ENCODE measurements around the gene PLEKHD1. TPM values are rescaled to one million over a fixed set of nuclear protein-coding genes. Genes with fewer than 3 reads are reported as not detected.

The PLEKHD1 gene
- total and polyA plus RNA-seq, 2 of the 8 experiments (the other 6 are each of a cell fraction or from before 2014, with no cell fraction given) = 0.24 to 0.48 TPM

GRCh38 chr14:69579476-69579875 is 94.9 kb downstream of the PLEKHD1 start:
- TF ChIP-seq ZNF274 (IDR thresholded peaks at IDR 0.05; ENCODE audit: borderline replicate concordance, extremely low read depth, low read length) = no peak
- TF ChIP-seq, protein P1, sequence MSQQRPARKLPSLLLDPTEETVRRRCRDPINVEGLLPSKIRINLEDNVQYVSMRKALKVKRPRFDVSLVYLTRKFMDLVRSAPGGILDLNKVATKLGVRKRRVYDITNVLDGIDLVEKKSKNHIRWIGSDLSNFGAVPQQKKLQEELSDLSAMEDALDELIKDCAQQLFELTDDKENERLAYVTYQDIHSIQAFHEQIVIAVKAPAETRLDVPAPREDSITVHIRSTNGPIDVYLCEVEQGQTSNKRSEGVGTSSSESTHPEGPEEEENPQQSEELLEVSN (IDR thresholded peaks at IDR 0.05) = no peak
- no peak for TF ChIP-seq CHD2 (IDR thresholded peaks at IDR 0.05; ENCODE audit: low read length)
- TF ChIP-seq EGR1 (IDR thresholded peaks at IDR 0.05; ENCODE audit: borderline replicate concordance, low read depth, low read length) = no peak
- TF ChIP-seq EZH2 (IDR thresholded peaks at IDR 0.05; ENCODE audit: low read depth, low read length, severe bottlenecking) = no peak
- TF ChIP-seq KDM1A (IDR thresholded peaks at IDR 0.05; ENCODE audit: borderline replicate concordance, low read length) = peak; percentile 80; the same call in 1 of the 2 replicates
- no peak for TF ChIP-seq NRF1 (IDR thresholded peaks at IDR 0.05; ENCODE audit: low read depth, low read length)
- TF ChIP-seq NANOG (IDR thresholded peaks at IDR 0.05; ENCODE audit: insufficient read depth, low read depth, low read length, poor library complexity, severe bottlenecking) = no peak
- CTCF ChIA-PET (ENCODE audit: partially characterized antibody) = interaction anchor here (0.6 to 3.1 kb wide), 46 partner anchors 9 to 442 kb away, joined by 3 to 15 read pairs (median 4); no protein-coding TSS in a partner anchor
- Histone ChIP-seq H3K27ac (ENCODE audit: low read depth, low read length) (no peak overlapping the region; the same call in 1 of the 2 replicates), H2AK5ac (ENCODE audit: low read depth, low read length) (no peak overlapping the region), H2AFZ (ENCODE audit: low read length) (no peak overlapping the region), H3K9ac (replicated peaks in 1 of 4; ENCODE audit: extremely low read depth in 1 of 4, low read depth in 3 of 4, low read length in 3 of 4) (no peak overlapping the region), H2BK20ac (ENCODE audit: low read length) (no peak overlapping the region), H3K18ac (ENCODE audit: extremely low read depth, low read length) (no peak overlapping the region), H3K9me3 (ENCODE audit: insufficient read depth in 2 of 2, low read depth in 1 of 2, low read length in 1 of 2) (no peaks in the 10 kb centered on the region), H2BK12ac (ENCODE audit: low read depth, low read length) (no peak overlapping the region), H2BK120ac (replicated peaks; ENCODE audit: low read depth, low read length) (no peak overlapping the region), H4K91ac (replicated peaks; ENCODE audit: insufficient read length, low read length) (no peak overlapping the region), H2BK5ac (ENCODE audit: low read depth, low read length) (no peak overlapping the region), H3K36me3 (ENCODE audit: control insufficient read depth in 2 of 4, insufficient read depth in 4 of 4, low read length in 3 of 4) (no peaks in the 10 kb centered on the region), H3K56ac (replicated peaks; ENCODE audit: insufficient read length, low read depth, low read length) (no peak overlapping the region), H3K23me2 (ENCODE audit: low read depth, low read length) (peaks cover 2% of the 10 kb centered on the region; the same call in 1 of the 2 replicates), H3K4me3 (ENCODE audit: extremely low read depth in 1 of 4, insufficient read depth in 2 of 4, low read depth in 3 of 4, low read length in 4 of 4) (no peak overlapping the region), H3K4me2 (ENCODE audit: insufficient read depth in 1 of 2, low read depth in 2 of 2, low read length in 2 of 2) (no peak overlapping the region), H4K8ac (ENCODE audit: extremely low read depth, insufficient read depth, low read length) (no peak overlapping the region), H3K27me3 (replicated peaks in 1 of 4; ENCODE audit: control insufficient read depth in 3 of 4, extremely low read depth in 1 of 4, insufficient read depth in 3 of 4, low read length in 3 of 4) (peaks cover 0 to 2% (median under 1%) of the 10 kb centered on the region in 4 experiments; a peak in 3 of 7 replicates), H3K23ac (ENCODE audit: insufficient read length) (no peak overlapping the region), H3K79me1 (ENCODE audit: low read depth, low read length) (no peaks in the 10 kb centered on the region), H3K14ac (ENCODE audit: insufficient read length) (no peak overlapping the region), H3K79me2 (ENCODE audit: control insufficient read depth in 1 of 2, insufficient read depth in 2 of 2, low read length in 2 of 2) (no peaks in the 10 kb centered on the region), H2BK15ac (ENCODE audit: low read length) (no peak overlapping the region), H4K20me1 (replicated peaks in 1 of 2; ENCODE audit: control insufficient read depth in 1 of 2, insufficient read depth in 2 of 2, low read length in 2 of 2) (no peaks in the 10 kb centered on the region), H4K5ac (ENCODE audit: insufficient read length, low read depth, low read length) (no peak overlapping the region), H3K4ac (replicated peaks; ENCODE audit: insufficient read length, low read depth, low read length) (no peak overlapping the region), H3K4me1 (replicated peaks in 1 of 4; ENCODE audit: control insufficient read depth in 3 of 4, insufficient read depth in 4 of 4, low read length in 3 of 4) (peaks cover 0 to 4% (median 0%) of the 10 kb centered on the region in 4 experiments; a peak in 1 of 7 replicates)
- POLR2A ChIA-PET (ENCODE audit: partially characterized antibody) = interaction anchor here (1.2 kb wide), 1 partner anchor 188 kb away, joined by 3 read pairs; the partner anchor contains the start of gene SRSF5
- 80% methylated on average over 2 of the region's 2 CpGs; no CpG with 5 or more reads in 1 of the 2 experiments for WGBS, 2 experiments (ENCODE audit: extremely low coverage in 1 of 2, insufficient coverage in 1 of 2, insufficient read length in 1 of 2, insufficient replicate concordance in 2 of 2, low coverage in 1 of 2, low lambda C conversion rate in 2 of 2, missing lambda C conversion rate in 1 of 2)
- no peak for DNase-seq (ENCODE audit: low read depth in 1 of 2, low spot score in 2 of 2)
- no peak for FAIRE-seq
